Neutrophil (primary cell): ENCODE measurements around the gene STRA6.

Experiments
- H3K27ac ChIP-seq: fragments of 200-600 bp; sonication (generic); 2 replicates; pipeline ENCODE4 v1.5.1; 2016; ENCODE audit warnings: mild to moderate bottlenecking, moderate library complexity
- H3K27me3 ChIP-seq: fragments of 200-600 bp; sonication (generic); 2 replicates; pipeline ENCODE4 v1.6.0; 2016; ENCODE audit warnings: mild to moderate bottlenecking
- H3K36me3 ChIP-seq: fragments of 200-600 bp; sonication (generic); 2 replicates; pipeline ENCODE4 v1.5.1; 2017
- H3K4me1 ChIP-seq, 2 experiments: fragments of 200-600 bp in 1 of 2; sonication (generic) in 1 of 2; 1 replicate in 1 of 2; 2 replicates in 1 of 2; pipeline versions ENCODE4 v1.5.1 to v1.6.1; 2013 to 2016; ENCODE audit warnings: low read depth in 1 of 2, low read length in 1 of 2, mild to moderate bottlenecking in 1 of 2, moderate library complexity in 1 of 2; ENCODE audit not compliant: control insufficient read depth in 1 of 2, insufficient read depth in 1 of 2
- H3K4me3 ChIP-seq, 2 experiments: fragments of 200-600 bp in 1 of 2; sonication (generic) in 1 of 2; 1 replicate in 1 of 2; 2 replicates in 1 of 2; pipeline ENCODE4 v1.5.1; 2013 to 2016; ENCODE audit warnings: low read depth in 1 of 2, low read length in 1 of 2, mild to moderate bottlenecking in 1 of 2, moderate library complexity in 1 of 2
- H3K9me3 ChIP-seq: fragments of 200-600 bp; sonication (generic); 2 replicates; pipeline ENCODE4 v1.5.1; 2016
- TF ChIP-seq, protein P1 (sequence below): fragments of 200-600 bp; sonication (generic); IDR thresholded peaks from 2 replicates; pipeline ENCODE4 v1.5.1; 2016; ENCODE audit warnings: antibody characterized with exemption

The STRA6 gene

DNA sequence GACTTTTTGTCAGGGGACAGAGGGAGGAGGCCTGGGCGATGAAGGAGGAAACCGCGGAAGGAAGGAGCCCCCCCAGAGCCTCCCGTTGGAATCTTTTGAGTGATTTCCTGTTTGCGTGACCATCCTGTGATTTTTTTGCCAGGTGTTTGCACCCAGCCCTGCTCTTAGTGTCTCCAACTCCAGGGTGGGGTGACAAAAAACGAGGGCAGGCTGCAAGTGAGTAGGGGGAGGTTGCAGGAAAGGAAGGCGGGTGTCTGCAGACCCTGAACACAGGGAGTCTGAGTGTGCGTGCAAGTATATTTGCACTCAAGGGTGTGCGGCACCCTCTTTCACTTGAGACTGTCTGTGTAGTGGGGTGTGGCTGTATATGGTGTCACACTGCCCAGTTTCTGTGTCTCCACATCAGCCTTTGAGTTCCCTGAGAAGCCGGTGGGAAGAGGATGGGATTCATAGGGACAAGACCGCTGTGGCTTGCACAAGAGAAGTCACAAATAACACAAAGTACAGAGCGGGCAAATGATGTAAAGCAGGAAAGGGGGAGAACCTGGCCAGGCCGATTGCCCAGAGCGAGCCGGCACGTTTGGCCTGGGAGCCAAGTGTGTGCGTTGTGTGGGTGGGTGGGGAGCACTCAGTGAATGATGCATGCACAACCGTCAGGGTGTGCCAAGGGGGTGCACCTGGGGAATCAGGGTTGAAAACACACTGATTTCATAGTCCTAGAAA is 65.6 kb downstream of the STRA6 start:
- H3K4me1 ChIP-seq, result peaks cover 0 to 7% of the 10 kb centered on the region in 2 experiments
- H3K4me3 ChIP-seq, result no peak overlapping the region
- TF ChIP-seq, protein P1, sequence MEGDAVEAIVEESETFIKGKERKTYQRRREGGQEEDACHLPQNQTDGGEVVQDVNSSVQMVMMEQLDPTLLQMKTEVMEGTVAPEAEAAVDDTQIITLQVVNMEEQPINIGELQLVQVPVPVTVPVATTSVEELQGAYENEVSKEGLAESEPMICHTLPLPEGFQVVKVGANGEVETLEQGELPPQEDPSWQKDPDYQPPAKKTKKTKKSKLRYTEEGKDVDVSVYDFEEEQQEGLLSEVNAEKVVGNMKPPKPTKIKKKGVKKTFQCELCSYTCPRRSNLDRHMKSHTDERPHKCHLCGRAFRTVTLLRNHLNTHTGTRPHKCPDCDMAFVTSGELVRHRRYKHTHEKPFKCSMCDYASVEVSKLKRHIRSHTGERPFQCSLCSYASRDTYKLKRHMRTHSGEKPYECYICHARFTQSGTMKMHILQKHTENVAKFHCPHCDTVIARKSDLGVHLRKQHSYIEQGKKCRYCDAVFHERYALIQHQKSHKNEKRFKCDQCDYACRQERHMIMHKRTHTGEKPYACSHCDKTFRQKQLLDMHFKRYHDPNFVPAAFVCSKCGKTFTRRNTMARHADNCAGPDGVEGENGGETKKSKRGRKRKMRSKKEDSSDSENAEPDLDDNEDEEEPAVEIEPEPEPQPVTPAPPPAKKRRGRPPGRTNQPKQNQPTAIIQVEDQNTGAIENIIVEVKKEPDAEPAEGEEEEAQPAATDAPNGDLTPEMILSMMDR, result no peak
- no peaks in the 10 kb centered on the region for H3K9me3 ChIP-seq
- no peaks in the 10 kb centered on the region for H3K36me3 ChIP-seq
- H3K27ac ChIP-seq, result no peak overlapping the region
- peaks cover 100% of the 10 kb centered on the region for H3K27me3 ChIP-seq

DNA sequence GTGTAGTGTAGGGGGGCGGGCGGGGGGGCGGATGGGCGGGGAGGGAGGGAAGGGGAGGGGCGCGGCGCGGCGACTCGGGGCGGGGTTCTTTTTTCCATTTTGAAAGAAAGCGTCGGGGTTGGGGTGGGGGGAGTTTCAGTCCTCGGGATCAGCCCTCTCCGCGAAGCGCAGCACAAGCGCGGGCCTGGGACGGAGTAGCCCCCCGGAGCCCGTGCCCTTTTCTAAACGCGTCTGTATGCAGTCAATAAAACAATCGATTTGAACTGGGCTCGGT is 66.1 kb downstream of the STRA6 start:
- TF ChIP-seq, protein P1, result no peak
- H3K36me3 ChIP-seq, result no peaks in the 10 kb centered on the region
- H3K4me1 ChIP-seq, result peaks cover 0 to 7% of the 10 kb centered on the region in 2 experiments
- H3K4me3 ChIP-seq, result no peak overlapping the region
- no peak overlapping the region for H3K27ac ChIP-seq
- peaks cover 100% of the 10 kb centered on the region for H3K27me3 ChIP-seq
- H3K9me3 ChIP-seq, result no peaks in the 10 kb centered on the region

DNA sequence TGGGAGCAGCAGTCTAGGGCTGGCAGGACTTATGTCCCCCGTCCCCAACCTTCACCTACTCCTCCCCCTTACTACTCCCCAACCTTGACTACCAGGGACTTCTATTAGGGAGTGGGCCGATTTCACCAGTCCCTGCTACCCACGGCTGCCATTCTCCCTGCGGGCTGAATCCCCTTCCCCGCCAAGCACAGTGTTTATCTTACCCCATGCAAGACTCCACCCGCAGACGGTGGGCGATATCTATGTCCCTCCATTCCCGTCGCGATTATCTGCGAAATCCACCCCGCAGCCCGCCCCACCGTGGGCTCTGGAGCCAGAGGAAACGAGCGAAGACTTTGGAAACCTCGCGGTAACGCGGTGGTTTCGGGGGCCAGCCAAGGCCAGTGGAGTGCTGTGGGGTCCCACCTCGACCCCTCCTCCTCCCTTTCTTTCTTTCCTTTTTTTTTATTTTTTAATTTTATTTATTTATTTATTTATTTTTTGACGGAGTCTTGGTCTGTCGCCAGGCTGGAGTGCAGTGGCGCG is 67.5 kb downstream of the STRA6 start:
- H3K4me1 ChIP-seq, result peaks cover 0 to 7% of the 10 kb centered on the region in 2 experiments
- TF ChIP-seq, protein P1, result no peak
- H3K36me3 ChIP-seq, result no peaks in the 10 kb centered on the region
- H3K27me3 ChIP-seq, result peaks cover 100% of the 10 kb centered on the region
- H3K27ac ChIP-seq, result no peak overlapping the region
- H3K9me3 ChIP-seq, result no peaks in the 10 kb centered on the region
- no peak overlapping the region for H3K4me3 ChIP-seq

DNA sequence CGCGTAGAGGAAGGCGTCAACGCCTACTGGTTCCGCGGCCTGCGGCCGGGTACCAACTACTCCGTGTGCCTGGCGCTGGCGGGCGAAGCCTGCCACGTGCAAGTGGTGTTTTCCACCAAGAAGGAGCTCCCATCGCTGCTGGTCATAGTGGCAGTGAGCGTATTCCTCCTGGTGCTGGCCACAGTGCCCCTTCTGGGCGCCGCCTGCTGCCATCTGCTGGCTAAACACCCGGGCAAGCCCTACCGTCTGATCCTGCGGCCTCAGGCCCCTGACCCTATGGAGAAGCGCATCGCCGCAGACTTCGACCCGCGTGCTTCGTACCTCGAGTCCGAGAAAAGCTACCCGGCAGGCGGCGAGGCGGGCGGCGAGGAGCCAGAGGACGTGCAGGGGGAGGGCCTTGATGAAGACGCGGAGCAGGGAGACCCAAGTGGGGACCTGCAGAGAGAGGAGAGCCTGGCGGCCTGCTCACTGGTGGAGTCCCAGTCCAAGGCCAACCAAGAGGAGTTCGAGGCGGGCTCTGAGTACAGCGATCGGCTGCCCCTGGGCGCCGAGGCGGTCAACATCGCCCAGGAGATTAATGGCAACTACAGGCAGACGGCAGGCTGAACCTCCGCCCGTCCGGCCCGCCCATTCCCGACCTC is 68.1 kb downstream of the STRA6 start:
- H3K27ac ChIP-seq, result no peak overlapping the region
- no peaks in the 10 kb centered on the region for H3K36me3 ChIP-seq
- no peak overlapping the region for H3K4me3 ChIP-seq
- peaks cover 0 to 7% of the 10 kb centered on the region in 2 experiments for H3K4me1 ChIP-seq
- peaks cover 100% of the 10 kb centered on the region for H3K27me3 ChIP-seq
- TF ChIP-seq, protein P1, result no peak
- no peaks in the 10 kb centered on the region for H3K9me3 ChIP-seq

DNA sequence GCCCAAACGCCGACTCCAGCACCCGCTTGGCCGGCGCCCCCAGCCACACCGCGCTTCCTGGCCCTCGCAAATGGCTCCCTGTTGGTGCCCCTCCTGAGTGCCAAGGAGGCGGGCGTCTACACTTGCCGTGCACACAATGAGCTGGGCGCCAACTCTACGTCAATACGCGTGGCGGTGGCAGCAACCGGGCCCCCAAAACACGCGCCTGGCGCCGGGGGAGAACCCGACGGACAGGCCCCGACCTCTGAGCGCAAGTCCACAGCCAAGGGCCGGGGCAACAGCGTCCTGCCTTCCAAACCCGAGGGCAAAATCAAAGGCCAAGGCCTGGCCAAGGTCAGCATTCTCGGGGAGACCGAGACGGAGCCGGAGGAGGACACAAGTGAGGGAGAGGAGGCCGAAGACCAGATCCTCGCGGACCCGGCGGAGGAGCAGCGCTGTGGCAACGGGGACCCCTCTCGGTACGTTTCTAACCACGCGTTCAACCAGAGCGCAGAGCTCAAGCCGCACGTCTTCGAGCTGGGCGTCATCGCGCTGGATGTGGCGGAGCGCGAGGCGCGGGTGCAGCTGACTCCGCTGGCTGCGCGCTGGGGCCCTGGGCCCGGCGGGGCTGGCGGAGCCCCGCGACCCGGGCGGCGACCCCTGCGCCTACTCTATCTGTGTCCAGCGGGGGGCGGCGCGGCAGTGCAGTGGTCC is 68.7 kb downstream of the STRA6 start:
- Histone ChIP-seq H3K9me3 (no peaks in the 10 kb centered on the region), H3K4me3 (no peak overlapping the region), H3K36me3 (no peaks in the 10 kb centered on the region), H3K27ac (no peak overlapping the region), H3K27me3 (peaks cover 100% of the 10 kb centered on the region), H3K4me1 (peaks cover 0 to 7% of the 10 kb centered on the region in 2 experiments)
- TF ChIP-seq, protein P1, result no peak
